ENCODE data around the gene KIF3B.

GRCh38 chr20:32333181-32333987 lies 55.9 kb downstream of the KIF3B start:
- no peak for TF ChIP-seq POLR2AphosphoS5 (IDR thresholded peaks at IDR 0.05; ENCODE audit: low read depth, low read length)
- no peak for TF ChIP-seq MYC (CRISPR knock-in tag; IDR thresholded peaks at IDR 0.05; ENCODE audit: borderline replicate concordance)
- no peak for TF ChIP-seq TAF1 (CRISPR knock-in tag; IDR thresholded peaks at IDR 0.05)
- TF ChIP-seq GTF2F1 (IDR thresholded peaks at IDR 0.05; ENCODE audit: low read length): no peak
- TF ChIP-seq HNF4G (IDR thresholded peaks at IDR 0.05; ENCODE audit: borderline replicate concordance, low read depth, low read length): no peak
- TF ChIP-seq HNF4G (CRISPR knock-in tag; IDR thresholded peaks at IDR 0.05; ENCODE audit: borderline replicate concordance, low read depth): no peak
- no peak for TF ChIP-seq HDAC1 (CRISPR knock-in tag; IDR thresholded peaks at IDR 0.05)
- no peak for TF ChIP-seq ARID3A (IDR thresholded peaks at IDR 0.05; ENCODE audit: low read depth, low read length)
- TF ChIP-seq ZBTB7A (CRISPR knock-in tag; IDR thresholded peaks at IDR 0.05): no peak
- TF ChIP-seq BRCA1 (CRISPR knock-in tag; IDR thresholded peaks at IDR 0.05): no peak
- TF ChIP-seq ZNF138 (CRISPR knock-in tag; IDR thresholded peaks at IDR 0.05; ENCODE audit: low read depth): no peak
- no peak for TF ChIP-seq TOE1 (CRISPR knock-in tag; IDR thresholded peaks at IDR 0.05)
- TF ChIP-seq ZNF557 (CRISPR knock-in tag; IDR thresholded peaks at IDR 0.05): no peak
- no peak for TF ChIP-seq EP300 (IDR thresholded peaks at IDR 0.05; ENCODE audit: low read depth in 2 of 2, low read length in 2 of 2)
- TF ChIP-seq EP300 (CRISPR knock-in tag; IDR thresholded peaks at IDR 0.05; ENCODE audit: borderline replicate concordance): no peak
- no peak for TF ChIP-seq REST (IDR thresholded peaks at IDR 0.05; ENCODE audit: borderline replicate concordance in 1 of 2, low read depth in 1 of 2, low read length in 2 of 2)
